Measurements from ENCODE around the gene TOMM20.

- TF ChIP-seq CTCF (IDR thresholded peaks at IDR 0.05) (no peak), EZH2 (IDR thresholded peaks at IDR 0.05) (no peak)
Measured at GRCh38 chr1:235077163-235077540, 51.5 kb downstream of the TOMM20 start.

All from neural progenitor cell (in vitro differentiated cells).